ENCODE data around the gene BFSP1.

BFSP1 gene

DNA sequence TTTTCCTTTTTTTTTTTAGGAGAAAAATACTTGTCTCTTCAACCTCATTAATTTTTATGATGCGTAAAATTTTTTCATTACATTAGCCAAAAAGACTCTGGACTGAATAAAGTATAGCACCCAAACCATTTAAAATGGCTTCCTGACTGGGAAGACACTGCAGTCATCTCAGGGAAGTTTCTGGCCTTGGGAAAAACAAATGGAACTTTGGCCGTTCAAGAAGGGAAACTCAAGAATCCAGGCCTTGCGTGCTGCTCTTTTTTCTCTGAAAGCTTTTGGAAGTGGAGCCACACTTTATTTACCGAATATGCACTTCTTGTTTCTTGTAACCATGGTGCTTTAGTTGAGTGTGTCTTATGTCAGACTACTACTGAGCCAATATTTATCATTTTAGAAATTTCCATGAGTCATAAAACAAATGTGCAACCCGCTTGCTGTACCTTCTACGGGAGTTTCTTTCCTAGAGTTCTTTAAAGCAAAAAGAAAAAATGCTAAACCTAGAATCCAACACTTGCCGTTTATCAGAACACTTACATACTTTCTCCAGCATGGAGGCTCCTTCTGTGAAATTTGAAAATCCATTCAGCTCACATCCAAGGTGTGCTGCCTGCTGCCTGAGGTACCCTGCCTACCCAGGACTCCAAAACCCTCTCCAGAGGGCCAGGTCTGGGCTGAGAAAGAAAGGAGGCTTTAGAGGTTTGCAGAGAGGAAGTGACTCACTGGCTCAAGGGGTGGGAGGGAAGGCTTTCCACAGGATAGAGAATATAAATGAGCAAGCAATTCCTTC lies 27.2 kb upstream of the BFSP1 start:
- DNase-seq (ENCODE audit: low read depth, low spot score), result peak; percentile 91

DNA sequence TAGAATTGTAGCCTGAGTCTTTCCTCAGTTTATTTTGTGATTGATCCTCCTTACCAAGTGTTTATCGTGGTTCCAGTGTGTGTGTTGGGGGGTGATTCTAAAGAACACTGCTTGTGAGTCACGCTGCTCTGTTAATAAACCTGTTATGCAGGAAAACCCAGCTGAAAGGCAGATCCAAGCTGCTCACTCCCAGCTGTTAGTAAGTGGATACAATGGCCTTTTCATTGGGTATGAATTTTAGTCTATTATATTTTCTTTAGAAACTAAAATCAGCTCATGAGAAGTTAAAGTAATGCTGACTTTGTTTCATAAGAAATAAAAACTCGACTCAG lies 26.5 kb upstream of the BFSP1 start:
- DNase-seq (ENCODE audit: low read depth, low spot score), result peak; percentile 80

DNA sequence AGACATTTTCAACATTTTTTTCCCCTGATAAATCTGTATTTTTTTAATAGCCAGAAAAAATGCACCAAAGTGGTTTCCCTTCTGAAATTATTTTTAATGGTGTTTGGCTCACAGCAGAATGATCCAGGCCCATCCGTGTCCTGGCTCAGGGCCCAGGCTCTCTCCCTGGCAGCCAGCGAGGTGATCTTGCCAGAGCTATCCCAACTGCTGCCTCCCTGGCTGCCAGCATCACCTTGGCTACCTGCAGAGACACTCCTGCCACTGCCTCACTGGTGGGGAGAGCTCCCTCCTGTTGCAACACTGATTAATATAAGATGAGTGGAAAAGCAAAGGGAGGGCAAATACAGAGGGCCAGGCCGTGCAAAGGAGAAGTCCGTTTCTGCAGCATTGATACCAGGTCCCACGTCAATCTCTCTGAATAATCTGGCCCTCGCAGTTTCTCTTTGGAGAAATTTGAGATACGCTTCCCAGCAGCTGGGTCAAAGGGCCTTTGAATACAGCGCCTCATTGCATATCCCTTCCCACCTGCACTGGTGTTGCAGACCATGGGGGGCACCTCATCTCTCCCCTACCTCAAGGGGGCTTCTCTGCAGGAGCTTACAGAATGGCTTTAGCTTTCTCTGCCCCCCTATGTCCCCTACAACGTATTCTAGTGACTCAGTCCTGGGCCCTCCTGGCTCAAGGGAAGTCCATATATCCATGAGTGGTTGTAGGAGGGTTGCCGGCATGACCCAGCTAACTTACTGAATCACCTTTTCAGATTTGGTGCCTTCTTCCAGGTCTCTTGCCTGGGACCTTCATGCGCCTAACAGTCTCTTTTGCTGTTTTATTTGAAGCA lies 25.9 kb upstream of the BFSP1 start:
- peak; percentile 78 for DNase-seq (ENCODE audit: low read depth, low spot score)

DNA sequence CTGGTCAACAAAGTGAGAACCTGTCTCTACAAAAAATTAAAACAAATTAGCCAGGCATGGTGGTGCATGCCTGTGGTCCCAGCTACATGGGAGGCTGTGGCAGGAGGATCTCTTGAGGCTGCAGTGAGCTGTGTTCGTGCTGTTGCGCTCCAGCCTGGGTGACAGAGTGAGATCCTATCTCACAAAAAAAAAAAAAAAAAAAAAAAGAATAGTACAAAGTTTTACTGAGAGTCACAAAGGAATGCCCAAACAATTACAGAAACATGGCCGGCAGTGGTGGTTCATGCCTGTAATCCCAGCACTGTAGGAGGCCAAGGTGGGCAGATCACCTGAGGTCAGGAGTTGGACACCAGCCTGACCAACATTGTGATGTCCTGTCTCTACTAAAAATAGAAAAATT lies 23.9 kb upstream of the BFSP1 start:
- DNase-seq (ENCODE audit: low read depth, low spot score), result no peak

DNA sequence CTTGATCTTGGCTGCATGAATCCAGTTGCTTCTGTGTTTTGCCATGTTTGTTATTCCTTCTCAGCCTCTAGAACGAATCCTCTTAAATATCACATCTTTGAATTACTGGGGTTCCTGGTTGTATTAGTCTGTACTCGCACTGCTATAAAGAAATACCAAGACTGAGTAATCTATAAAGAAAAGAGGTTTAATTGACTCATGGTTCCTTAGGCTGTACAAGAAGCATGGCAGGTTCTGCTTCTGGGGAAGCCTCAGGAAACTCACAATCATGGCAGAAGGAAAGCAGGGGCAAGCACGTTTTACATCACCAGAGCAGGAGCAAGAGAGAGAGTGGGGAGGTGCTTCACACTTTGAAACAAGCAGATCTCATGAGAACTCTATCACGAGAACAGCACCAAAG lies 18.0 kb upstream of the BFSP1 start:
- DNase-seq (ENCODE audit: low read depth, low spot score), result no peak

DNA sequence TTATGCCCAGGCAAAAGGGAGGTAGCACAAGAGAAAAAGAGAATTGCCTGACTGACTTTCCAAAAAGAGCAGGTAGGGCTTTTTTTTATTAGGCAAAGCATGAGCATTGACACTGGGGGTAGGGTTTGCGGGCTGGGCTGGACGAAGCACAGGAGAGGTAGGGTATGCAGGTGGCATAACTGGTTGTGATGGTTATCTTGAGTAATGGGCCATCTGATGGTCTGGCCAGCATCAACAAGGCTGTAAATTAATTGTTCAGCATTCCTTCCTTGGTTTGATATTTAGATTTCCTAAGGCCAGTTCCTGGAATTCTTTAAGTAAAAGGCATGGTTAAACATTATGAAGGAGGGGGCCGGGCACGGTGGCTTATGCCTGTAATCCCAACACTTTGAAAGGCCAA lies 13.9 kb upstream of the BFSP1 start:
- no peak for DNase-seq (ENCODE audit: low read depth, low spot score)

DNA sequence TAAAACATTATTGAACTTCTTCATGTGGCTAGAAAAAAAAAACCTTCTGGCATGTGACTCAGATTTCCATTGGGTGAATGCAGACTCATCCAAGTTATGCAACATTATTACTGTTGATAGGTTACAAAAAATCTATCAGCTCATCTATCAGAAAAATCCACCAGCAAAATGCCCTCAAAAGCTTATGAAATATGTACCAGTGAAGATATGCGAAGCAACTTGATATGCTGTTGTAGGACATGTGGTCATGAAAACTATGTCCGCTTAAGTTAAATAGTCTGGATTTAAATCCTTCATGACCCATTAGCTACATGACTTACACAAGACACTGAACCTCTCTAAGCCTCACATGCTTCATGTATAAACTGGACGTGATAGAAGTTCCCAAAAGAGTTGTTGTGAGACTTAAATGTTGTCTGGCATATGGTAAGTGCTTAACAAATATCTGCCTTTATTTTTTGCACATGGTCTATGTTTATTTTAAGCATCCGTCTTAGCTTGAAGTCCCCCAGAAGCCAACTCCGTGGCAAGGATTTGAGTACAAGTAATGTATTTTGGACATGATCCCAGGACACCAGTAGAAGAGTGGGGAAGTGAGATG lies 12.5 kb upstream of the BFSP1 start:
- DNase-seq (ENCODE audit: low read depth, low spot score), result peak; percentile 40

DNA sequence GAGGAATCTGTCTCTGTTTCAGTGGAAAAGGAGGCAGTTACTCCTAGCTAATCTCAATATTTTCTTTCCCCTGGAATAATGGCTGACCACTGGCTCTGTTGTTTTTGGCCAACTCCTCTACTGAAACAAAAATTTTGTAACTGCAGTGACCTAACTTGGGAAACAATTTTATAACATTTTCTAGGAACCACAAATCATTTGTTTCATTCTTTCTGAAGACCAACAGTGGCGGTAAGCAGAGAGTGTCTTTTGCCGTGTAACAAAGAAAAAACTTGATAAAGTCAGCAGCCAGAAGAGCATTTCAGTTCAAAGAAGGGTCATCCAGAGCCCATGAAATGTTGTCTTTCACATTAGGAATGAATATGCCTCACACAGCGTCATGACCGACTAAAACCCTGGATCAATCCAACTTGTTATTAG lies 11.8 kb upstream of the BFSP1 start:
- DNase-seq (ENCODE audit: low read depth, low spot score), result peak; percentile 94

DNA sequence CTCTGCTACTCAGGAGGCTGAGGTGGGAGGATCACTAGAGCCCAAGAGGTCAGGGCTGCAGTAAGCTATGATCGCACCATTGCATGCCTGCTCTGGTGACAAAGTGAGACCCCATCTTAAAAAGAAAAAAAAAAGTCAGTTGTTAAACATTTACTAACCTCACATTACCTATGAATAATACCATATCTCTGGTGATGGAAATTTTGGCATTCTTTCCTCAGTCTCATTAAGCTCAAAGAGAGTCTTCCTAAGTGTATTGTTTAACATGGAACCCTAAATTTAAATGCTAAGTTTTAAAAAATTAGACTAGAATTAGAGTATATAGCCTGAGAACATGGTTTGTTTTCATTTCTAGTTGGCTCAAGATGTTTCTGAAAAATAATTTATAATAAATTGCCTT lies 11.3 kb upstream of the BFSP1 start:
- DNase-seq (ENCODE audit: low read depth, low spot score), result no peak

DNA sequence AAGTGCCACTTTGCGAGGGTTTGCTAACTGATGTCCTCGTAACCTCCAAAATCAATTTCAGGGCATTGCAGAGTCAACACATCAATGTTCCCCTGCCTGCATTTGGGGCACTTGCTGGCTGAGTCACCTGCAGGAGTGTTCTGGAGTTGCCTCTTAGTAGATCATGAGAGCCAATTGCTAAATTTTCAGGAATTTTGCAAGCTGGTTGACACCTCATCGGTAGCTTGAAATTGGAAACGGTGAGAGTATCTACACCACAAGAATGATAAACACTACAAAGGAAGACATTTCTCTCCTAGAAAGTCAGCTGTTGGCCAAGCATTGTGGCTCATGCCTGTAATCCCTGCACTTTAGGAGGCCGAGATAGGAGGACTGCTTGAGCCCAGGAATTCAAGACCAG lies 10.8 kb upstream of the BFSP1 start:
- DNase-seq (ENCODE audit: low read depth, low spot score), result peak; percentile 77

DNA sequence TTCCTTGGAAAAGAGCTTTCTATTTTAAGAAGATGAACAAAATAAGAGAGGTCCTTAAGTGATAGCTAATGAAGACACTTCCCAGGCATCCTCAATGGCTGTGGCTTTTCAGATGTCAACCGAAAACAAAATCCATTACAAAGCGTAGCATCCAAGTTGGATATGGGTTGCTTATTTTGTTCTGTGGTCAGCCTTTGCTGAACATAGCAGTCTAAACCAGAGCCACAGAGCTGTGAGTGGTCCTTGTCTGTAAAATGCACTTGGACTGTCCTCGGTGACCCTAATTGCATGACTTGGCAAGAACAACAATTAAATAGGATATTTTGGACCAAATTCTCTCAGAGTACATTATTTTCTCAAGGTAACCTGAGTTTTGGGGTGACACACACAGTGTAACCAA lies 10.4 kb upstream of the BFSP1 start:
- DNase-seq (ENCODE audit: low read depth, low spot score), result peak; percentile 39

DNA sequence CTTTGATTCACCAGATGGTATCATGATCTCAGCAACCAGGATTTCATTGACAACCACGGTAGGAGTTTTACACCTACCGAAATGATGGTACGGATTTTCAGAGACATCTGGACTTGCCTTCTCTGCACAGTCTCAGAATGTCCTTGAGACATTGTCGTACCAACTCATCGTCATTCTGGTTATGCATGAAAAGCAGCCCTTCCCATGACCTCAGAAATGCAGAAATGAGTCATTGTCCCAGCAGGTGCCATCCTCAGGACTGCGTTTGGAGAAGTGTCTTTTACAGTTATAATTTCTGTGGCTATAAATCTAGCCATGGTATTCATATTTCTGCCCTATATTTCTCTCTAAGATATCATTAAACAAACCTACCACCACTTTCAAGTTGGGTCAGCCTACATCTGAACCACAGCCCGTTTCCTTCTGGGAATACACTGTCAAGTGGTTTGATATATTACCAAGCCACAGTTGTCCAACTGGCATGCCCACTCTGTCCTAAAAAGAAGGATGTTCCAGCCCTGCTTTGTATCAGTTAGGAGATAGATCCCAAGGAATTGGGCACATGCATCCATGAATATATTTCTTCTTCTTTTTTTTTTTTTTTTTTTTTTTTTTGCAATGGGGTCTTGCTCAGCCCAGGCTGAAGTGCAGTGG lies 7.5 kb upstream of the BFSP1 start:
- peak; percentile 34 for DNase-seq (ENCODE audit: low read depth, low spot score)

DNA sequence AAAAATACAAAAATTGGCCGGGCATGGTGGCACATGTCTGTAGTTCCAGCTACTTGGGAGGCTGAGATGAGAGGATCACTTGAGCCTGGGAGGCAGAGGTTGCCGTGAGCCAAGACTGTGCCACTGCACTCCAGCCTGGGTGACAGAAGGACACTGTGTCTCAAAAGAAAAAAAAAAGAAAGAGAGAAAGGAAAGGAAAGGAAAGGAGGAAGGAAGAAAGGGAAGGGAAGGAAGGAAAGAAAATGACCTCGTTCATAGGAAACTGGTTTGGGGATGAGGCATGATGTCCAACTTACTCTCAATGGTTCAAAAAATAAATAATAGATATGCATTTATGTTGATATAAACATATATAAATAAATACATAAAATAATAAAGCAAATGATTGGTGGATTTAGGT lies 6.8 kb upstream of the BFSP1 start:
- DNase-seq (ENCODE audit: low read depth, low spot score), result no peak

DNA sequence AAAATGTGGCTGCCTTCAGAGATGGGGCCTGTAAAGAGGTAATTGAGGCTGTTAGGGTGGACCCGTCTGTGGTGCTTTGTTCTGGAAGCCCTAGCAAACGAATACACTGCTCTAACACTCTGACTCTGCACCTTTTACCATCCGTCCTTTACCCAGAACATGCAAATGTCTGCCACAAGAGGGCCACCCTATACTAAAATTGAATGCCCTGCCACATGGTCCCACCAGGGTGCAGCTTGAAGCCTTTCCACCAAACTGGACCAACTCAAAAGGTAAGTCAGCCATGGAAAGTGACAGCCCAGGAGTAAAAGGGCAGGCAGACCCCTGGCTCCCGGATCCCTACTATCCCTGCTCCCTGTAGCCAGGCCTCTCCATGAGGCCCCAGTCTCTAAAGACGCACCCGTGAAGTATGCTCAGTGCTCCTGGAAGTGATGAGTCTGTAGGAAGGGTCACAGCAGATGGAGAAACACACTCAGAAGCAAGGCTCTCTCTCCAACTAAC lies 5.8 kb upstream of the BFSP1 start:
- peak; percentile 90 for DNase-seq (ENCODE audit: low read depth, low spot score)

DNA sequence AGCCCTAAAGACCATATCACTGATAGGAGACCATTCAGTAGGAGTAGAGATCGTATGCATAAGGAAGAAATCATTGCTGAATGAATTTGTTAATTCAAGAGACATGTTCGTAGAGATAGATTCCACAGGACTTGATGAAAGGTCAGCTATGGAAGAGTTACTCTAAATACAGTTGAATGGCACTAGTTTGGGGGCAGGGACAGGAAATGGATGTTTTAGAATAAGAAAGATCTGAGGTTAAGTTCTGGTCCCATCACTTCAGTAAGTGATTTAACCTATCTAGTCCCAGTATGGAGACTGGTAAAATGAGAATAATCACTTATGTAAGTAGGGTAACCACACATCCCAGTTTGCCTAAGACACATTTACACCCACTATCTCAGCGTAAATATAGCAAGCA lies 2.9 kb upstream of the BFSP1 start:
- DNase-seq (ENCODE audit: low read depth, low spot score), result no peak

DNA sequence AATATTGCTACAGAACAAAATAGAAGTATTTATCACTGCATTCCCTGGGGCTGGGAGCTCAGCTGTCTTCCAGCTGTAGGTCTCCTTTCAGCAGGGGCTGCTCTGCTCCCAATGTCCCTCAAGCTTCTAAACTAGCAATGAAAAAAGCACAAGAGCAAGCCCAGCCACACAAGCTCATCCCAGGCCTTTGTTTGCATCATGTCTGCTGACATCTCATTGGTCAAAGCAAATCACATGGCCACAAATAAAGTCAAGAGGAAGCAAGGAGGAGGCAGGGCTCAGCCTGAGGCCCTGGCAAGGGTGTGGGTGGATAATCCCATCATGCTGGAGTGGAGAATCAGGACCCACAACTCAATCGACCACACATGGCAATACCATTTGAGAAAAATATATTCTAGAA lies 2.2 kb upstream of the BFSP1 start:
- DNase-seq (ENCODE audit: low read depth, low spot score), result peak; percentile 37

DNA sequence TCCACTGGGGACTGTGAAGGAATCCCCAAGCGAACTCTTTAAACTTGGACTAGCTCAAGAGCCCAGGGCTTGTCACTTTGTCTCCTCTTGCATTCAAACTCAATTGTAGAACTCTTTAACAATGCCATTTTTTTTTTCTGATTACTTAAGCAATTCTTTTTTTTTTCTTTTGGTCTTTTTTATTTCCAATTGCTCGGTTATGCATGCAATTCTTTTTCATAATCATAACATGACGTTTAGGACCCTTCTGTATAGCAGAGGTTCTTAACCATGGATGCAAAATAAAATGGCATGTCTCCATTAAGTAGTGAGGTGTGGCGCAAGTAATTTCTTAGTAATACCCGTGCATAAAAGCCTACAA lies 466 bp upstream of the BFSP1 start:
- no peak for DNase-seq (ENCODE audit: low read depth, low spot score)

DNA sequence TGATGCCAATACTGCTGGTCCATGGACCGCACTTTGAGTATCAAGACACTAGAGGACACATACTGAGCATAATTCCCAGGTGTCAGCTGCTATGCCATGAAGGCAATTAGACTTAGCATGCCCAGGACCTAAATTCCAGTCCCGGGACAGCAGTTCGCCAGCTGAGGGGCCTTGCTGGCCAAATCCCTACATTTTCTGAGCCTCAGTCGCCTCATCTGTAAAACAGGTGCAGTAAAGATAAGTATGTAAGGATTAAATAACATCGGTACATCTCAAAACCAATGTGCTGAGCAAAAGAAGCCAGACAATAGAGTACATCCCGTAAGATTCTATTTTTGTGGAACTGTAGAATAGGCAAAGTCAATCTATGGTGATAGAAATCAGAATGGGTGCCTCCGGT lies 1.0 kb downstream of the BFSP1 start:
- DNase-seq (ENCODE audit: low read depth, low spot score), result no peak

DNA sequence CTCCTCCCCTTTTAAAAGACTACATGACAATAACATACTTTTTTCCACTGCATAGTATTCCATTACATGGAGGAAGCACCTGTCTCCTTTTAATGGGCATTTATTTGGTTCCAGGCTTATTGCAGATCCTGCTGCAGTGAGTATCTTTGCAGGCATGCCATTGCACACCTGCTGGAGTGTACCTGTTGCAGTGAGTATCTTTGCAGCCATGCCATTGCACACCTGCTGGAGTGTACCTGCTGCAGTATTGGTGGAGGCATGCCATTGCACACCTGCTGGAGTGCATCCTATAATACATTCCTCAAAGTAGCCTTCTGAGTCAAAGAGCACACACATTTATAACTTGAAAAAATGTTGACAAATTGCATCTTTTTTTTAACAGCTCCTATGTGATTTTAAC lies 1.6 kb downstream of the BFSP1 start:
- DNase-seq (ENCODE audit: low read depth, low spot score), result no peak

DNA sequence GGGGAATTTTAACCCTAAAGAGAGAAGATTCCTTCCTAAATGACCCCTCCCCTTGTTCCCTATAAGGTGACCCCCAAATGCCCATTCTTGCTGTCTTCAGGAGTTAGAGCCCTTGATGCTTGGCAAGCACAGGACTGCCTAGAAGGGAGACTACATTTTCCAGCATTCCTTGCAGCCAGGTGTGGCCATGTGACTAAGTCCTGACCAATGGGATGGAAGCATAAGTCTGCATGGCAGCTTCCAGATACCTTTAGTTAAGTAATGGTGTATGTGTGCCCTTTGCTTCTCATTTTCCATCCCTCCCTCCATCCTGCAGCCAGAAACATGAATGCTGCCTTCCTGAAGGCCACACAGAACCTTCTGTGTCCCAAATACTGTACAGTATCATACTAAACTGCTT lies 5.5 kb downstream of the BFSP1 start:
- DNase-seq (ENCODE audit: low read depth, low spot score), result peak; percentile 39

DNA sequence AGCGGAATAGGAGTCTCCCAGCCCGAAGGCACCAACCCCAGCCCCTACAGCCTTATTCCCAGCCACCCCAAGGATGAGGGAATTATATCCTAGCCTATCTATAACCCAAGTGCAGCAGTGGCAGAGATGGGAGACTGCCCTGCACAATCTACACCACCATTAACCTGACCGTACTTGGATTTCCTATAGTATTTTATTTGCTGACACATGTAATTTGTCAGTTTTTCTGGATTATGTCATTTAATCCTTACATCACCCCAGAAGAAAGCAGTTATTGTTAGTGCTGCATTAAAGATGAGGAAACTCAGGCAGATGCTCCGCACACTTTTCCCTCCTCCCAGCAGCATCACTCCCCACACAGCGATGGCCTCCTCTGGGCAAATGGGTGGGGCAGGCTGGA lies 6.0 kb downstream of the BFSP1 start:
- DNase-seq (ENCODE audit: low read depth, low spot score), result no peak

DNA sequence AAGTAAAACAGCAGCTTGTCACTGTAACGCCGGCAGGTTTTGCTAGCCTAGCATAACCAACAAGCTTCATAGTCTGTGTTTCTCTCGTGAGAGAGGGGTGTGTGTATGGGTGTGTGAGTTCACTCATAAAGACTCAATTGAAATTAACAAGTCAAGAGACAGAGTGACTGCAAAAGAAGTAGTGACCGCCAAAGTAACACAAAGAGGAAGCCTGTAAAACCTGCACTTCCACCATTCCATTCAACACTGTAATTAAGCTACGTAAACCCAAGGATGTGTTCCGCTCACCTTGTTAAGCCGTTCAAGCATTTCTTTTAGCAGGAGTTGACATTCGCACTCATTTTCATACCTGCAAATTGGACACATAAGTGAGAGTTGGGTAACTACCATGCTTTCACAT lies 6.6 kb downstream of the BFSP1 start:
- no peak for DNase-seq (ENCODE audit: low read depth, low spot score)

Data from astrocyte of the hippocampus (primary cell).